ENCODE data around the gene FMNL3.
"Not testable (repeated sequence)": the region's sequence is repeated elsewhere in the genome, so short reads cannot be mapped to it uniquely, and the experiment has no call there.

The FMNL3 gene

DNA sequence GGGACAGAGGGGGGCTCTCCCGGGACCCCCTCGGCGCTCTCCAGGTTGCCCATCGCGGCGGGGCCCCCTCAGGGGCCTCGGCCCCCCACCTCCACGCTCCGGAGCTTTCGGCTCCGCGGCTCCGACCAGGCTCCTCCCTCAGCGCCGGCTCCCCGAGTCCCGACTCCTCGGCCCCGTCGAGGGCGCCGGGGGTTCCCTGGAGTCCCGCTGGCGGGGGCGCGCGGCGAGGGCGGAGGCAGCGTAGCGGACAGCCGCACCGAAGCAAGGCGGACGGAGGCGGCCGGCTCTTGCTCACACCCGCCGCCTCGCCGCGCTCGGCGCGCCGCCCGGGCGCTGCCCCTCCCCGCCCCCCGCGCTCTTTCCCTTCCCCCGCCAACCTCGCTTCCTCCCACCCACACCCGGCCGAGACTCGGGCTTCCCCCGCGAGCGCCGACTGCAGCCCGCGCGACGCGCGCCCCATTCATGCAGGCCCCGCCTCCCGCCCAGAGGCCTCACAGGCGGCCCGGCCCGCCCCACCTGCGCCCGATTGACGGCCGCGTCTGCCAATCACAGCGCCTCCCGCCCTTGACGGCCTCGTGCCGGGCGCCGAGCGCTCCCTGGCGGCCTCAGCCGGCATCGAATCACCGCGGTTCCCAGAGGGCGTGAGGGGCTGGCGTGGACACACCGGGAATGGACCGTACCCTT, at the start of gene FMNL3:
FMNL3 (minus strand) TSS at position 278 of the 684 bp plus-strand sequence; CDS start at position 53, 225 bp downstream.
- DNase-seq = peak; percentile 99

DNA sequence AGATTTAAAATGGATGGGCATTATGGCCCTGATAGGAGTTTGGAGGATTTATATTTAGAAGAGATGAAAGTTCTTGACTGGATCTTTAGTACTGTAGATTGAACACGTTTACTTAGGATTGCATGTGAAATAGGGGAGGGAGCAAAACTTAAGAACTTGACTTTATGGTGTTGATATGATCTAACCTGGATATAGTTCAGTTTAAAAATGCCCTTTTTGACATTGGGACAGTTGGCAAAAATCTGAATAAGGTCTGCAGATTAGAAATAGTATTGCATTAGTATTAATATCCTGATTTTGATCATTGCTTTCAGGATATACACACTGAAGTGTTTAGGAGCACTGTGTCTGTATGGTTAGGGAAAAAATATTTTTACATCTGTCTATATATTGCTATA, 43.8 kb upstream of the FMNL3 start:
- no peak for DNase-seq

DNA sequence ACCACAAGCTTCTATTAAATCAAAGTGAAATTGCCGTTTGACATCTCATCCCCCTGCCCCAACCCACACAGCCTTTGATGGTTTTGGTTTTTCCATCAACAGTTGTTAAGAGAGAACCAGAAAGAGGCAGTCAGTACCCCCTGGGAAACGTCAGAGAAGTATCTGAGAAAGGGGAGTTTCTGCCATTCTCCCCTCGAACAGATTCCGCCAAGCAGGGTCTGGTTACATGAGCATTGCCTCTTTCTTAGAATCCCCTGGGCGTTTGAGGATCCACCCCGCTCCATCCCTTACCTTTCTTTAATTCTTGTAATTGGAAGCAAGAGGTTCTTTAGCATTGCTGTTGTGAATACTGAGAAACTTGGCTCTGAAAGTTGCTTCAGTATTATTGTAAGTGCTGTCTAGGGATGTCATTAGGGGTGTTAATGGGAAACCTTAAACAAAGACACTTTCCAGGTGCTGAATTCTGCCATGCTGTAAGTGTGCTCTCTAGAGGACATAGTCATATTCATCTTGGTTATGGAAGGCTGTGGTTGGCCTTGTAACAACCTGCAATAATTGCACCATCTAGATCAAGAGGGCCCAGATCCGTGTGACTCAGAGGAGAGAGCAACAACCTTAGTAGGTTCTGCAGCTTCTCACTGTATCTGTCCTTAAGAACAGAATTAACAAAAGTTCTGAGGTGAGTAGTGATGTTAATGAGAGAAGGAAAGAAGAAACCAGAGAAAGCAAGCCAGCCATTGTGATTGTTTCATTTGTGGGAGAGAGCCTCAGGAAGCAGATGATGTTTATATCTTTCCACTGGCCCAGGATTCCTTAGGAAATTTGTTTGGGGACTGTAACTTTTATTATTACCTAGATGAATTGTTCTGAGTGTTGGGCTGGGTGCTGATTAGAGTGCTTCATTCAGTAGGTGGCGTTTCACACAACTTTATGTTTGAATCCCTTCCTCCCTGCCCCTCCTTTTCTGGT, 43.1 kb upstream of the FMNL3 start:
- no peak for DNase-seq

- DNase-seq = no peak
Measured at GRCh38 chr12:49748800-49749199, 41.6 kb upstream of the FMNL3 start.

DNA sequence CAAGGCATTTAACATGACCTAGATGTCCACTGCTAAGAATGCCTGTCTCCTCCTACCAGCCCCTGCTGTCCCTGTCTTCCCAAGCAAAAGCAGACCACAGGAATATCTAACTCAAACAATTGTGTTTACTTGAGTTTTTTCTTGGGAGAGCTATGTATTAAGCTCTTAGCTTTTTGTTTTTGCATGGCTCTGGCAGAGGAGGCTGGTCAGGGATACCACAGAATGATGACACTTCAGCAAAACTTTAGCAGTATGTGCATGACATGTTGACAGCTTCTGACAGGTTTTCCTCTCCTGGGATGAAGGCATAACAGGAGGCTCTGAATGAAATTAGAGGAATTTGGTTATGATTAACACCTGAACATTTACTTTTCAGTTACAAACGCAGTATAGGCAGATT, 41.1 kb upstream of the FMNL3 start:
- no peak for DNase-seq

DNA sequence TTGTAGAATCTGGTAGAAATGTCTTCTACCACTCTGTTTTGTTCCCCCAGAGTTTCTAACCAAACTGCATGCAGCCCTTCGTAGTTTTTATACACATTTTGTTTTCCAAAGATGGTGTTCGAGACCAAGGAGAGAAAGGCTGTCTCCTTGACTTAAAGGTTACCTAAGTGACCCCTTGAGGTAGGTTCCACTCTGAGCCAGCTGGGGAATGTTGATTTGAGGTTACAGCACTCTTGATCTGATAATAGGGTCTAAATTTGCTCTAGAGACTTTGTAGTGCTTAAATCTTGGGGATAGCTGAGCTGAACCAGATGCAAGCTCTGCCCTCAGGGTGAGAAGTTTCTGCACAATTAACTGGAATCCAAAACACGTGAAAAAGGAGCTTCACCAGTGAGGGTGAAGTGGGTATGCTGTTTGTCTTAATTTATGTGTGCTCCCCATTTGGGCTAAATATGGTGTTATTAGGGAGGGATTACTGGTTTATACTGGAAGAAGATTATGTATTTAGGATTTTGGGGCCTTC, 37.2 kb upstream of the FMNL3 start:
- DNase-seq = no peak

DNA sequence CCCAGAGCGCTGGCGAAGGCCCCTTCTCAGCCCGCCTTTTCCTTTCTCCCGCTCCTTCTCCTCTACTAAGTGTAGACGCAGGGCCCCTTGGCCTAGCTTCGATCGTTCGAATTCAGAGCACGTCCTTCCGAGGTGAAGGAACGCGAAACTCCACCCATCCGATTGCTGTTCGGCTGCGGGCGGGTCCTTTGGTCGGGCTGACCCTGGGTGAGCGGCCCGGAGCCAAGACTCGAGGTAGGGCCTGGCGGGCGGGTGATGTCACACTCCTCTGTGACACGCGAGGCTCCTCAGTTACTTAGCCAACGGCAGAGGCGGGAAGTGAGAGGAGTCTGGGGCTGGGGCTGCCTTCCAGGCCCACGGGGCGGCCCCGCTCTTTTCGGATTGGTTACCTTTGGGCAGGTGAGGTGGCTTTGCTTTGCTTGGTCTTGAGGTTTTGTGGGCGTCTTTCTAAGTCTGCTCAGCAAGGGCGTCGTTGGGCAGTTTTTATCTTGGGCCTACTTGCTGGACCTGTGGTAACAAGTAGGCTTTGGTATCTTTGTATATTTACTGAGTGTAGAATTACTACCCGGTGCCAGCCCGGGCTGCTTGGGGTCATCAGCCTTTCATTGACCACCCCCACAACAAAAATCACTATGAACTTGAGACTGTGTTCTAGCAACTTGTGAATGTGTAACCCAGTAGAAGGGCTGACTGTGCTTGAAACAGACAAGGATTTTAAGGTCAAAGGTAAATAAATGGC, 34.8 kb upstream of the FMNL3 start:
- peak; percentile 82 for DNase-seq

DNA sequence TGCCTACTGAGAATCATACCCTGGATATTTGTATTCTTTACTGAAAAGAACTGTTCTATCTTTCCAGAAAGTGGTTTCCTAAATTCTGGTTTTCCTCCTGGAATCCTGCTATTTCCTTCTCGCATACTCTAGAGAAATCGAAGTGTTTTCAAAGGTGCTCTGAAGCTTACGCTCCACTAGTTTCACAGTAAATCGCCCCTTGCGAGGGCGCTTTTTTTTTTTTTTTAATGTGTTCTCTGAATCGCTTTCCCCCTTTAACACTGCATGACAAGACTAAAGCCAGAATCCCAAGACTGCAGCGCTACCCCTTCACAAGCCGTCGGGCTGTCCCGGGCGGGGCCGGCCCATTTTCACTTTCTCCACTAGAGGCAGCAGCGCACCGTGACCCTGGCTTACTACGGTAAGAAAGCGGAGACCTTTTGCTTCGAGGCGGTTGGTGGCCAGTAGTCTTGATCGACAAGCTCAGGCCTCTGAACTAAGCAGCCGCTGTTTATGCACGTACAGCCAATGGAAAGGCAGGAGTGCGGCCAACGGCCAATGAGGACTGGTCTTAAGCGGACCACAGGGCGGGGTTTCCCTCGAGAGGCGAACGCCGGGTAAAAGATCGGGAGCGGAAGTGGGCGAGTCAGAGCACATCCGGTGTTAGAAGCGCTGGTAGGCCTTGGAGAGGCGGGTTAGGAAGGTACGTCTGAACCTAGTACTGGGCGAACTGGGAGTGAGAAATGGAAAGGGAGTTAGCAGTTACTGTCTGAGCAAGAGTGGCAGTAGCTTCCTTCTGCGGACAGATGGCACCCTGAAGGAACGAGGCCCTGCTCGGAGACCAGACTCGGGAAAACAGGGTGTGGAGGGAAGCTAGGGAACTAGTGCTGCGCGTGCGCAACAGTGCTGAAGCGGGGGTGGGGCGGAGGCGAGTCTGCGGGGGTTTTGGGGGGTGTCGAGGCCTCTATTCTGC, 34.0 kb upstream of the FMNL3 start, which contains the start of gene TMBIM6:
TMBIM6 (plus strand) TSS at position 628 of the 952 bp plus-strand sequence. CDS start 10,937 bp downstream, outside the sequence.
- DNase-seq = peak; percentile 100

- DNase-seq = not testable (repeated sequence)
Measured at GRCh38 chr12:49740277-49740676, 33.1 kb upstream of the FMNL3 start.

DNA sequence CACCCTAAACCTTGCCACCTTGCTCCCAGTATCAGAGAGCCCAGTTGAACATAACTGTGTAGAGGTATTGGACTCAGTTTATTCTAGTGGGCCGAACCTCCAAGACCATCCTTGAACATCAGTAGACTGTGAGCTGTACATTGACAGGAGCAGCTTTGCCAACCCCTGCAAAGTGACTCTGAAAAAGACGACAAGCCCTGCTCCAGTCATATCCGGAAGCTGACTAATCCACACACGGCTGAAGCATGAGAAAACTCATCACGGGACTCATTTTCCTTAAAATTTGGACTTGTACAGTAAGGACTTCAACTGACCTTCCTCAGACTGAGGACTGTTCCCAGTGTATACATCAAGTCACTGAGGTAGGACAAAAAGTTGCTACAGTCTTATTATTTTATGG, 31.5 kb upstream of the FMNL3 start:
- not testable (repeated sequence) for DNase-seq

DNA sequence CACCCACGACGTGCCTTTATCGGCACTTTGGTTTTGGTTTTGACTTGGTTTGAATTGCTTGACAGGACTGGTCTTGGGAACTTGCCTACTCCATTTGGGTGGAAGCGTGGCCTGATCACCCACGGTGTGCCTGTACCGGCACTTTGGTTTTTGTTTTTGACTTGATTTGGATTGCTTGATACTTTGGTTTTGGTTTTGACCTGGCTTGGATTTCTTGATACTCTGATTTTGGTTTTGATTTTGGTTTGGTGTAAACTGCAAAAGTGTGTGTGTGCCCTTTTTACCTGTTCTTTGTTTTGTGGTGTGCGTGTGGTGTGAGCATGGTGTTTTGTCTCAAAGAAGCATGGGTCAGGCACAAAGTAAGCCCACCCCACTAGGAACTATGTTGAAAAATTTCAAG, 27.7 kb upstream of the FMNL3 start:
- not testable (repeated sequence) for DNase-seq

- DNase-seq = no peak
Measured at GRCh38 chr12:49733219-49734017, 26.2 kb upstream of the FMNL3 start.

GRCh38 chr12:49730568-49731101, 23.4 kb upstream of the FMNL3 start:
- DNase-seq = no peak

- DNase-seq = no peak
Measured at GRCh38 chr12:49730050-49730449, 22.8 kb upstream of the FMNL3 start.

DNA sequence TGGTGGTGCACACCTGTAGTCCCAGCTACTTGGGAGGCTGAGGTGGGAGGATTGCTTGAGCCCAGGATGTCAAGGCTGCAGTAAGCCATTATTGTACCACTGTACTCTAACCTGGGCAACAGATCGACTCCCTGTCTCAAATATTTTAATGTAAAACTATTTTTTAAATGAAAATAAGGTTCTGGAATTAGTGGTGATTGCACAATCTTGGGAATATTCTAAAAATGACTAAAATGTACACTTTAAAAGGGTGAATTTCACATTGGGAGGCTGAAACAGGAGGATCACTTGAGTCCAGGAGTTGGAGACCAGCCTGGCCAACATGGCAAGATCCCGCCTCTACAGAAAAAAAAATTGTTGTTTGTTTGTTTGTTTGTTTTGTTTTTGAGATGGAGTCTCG, 21.2 kb upstream of the FMNL3 start:
- no peak for DNase-seq

- DNase-seq = not testable (repeated sequence)
Measured at GRCh38 chr12:49721355-49721754, 14.2 kb upstream of the FMNL3 start.

- DNase-seq = no peak
Measured at GRCh38 chr12:49720214-49720613, 13.0 kb upstream of the FMNL3 start.

GRCh38 chr12:49717800-49718199, 10.6 kb upstream of the FMNL3 start:
- not testable (repeated sequence) for DNase-seq

DNA sequence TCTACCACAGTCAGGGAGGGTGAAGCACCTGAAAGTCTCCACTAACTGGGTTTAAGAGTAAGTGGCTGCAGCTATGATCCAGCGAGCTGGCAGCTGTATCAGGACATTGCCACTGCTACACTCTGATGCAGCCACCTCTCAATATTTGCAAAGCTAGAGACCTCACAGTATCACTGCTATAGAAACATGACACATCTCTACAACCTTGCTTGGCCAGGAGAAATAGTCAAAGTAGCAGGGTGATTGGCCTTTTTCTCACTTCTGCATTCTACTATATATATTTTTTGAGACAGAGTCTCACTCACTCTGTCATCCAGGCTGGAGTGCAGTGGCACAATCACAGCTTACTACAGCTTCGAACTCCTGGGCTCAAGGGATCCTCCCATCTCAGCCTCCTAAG, 9.3 kb upstream of the FMNL3 start:
- no peak for DNase-seq

GRCh38 chr12:49713952-49714351, 6.7 kb upstream of the FMNL3 start:
- not testable (repeated sequence) for DNase-seq
